Prostate gland (tissue), 2 donors: Measurements from ENCODE around the gene KRT7. TPM values are rescaled to one million over a fixed set of nuclear protein-coding genes. Genes with fewer than 3 reads are reported as not detected.

Experiments used
- DNase-seq: peaks from one replicate; pipeline ENCODE4 v3.0.0-alpha.2; 2019; ENCODE audit warnings: low spot score
- H3K27ac ChIP-seq, 2 donors: fragments of 200-600 bp; sonication (generic); 2 replicates each; pipeline ENCODE4 v1.5.1; 2017 to 2019
- H3K27me3 ChIP-seq: fragments of 200-600 bp; sonication (generic); replicated peaks from 2 replicates; pipeline ENCODE4 v1.5.1; 2019; ENCODE audit not compliant: insufficient read depth
- H3K36me3 ChIP-seq, 2 donors: fragments of 200-600 bp; sonication (generic); 1 replicate in 1 of 2; 2 replicates in 1 of 2; pipeline versions ENCODE4 v1.5.1 to v1.8.1; 2017 to 2019
- H3K4me1 ChIP-seq: fragments of 200-600 bp; sonication (generic); replicated peaks from 2 replicates; pipeline ENCODE4 v1.5.1; 2019
- H3K4me3 ChIP-seq, 2 donors: fragments of 200-600 bp; sonication (generic); 2 replicates each; pipeline ENCODE4 v1.5.1; 2017 to 2019
- H3K9me3 ChIP-seq: fragments of 200-600 bp; sonication (generic); 2 replicates; pipeline ENCODE4 v1.5.1; 2017
- POLR2A ChIP-seq: fragments of 450-650 bp; IDR thresholded peaks from one replicate; pipeline ENCODE4 v1.6.1; 2016; ENCODE audit warnings: antibody characterized with exemption, mild to moderate bottlenecking
- POLR2AphosphoS5 ChIP-seq: sonication (generic); formaldehyde crosslinking; IDR thresholded peaks from one replicate; pipeline ENCODE4 v1.6.1; 2017; ENCODE audit warnings: antibody characterized with exemption
- WGBS: methylation state at CpG from one replicate; pipeline ENCODE4 v1.1.5; 2018; 5-methylcytosine and 5-hydroxymethylcytosine counted together
- intact Hi-C: fragments of 100-400 bp; cut with DNase I; formaldehyde crosslinking; loops from one replicate; pipeline ENCODE4 v1.14.2; 2022
- total RNA-seq, 2 donors: library from RNA; depleted of rRNA; stranded (reverse); fragments of >200 nt; gene quantifications; one replicate each; pipeline ENCODE4 v1.1.0, GENCODE V29; 2016
- TF ChIP-seq, protein P1 (sequence below), 4 experiments: fragments of 200-600 bp in 2 of 4; fragments of 450-650 bp in 2 of 4; sonication (generic) in 2 of 4; IDR thresholded peaks; 1 replicate in 3 of 4; 2 replicates in 1 of 4; pipeline ENCODE4 v1.5.1; 2016 to 2019; ENCODE audit warnings: antibody characterized with exemption in 4 of 4, mild to moderate bottlenecking in 2 of 4, moderate library complexity in 2 of 4

The KRT7 gene
- total RNA-seq, 2 donors from 2014 or later: 53.1 to 151 TPM

DNA sequence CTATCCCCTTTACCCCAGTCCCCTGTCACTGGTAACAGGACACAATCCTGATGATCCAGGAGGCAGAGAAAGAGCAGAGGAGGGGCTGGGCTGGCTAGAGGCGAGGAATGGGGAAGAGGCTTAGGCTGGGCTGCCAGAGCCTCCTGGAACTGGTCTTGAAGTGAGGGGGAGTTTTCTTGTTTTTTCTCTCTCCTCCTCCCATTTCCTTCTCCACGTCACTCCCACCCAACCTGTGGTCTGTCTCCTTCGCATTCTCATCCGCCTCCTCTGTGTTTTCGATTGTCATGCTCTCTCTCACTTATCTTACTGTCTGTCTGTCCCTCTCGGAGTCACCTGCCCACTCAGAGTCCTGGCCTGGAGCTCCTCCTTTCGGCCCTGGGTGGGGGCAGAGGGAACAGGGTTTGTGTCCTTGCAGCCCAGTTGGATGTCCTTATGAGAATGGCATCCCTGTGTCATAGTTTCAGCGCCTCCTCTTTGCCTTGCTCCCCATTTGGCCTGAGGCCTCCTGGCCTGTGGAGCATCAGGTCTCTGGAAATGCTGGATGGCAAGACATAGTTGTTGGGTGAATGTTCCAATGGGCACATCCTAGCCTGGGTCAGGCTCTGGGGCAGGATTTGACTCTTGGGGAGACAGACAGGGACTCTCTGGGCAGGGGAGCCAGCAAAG is 37.8 kb upstream of the KRT7 start:
- H3K9me3 ChIP-seq: no peaks in the 10 kb centered on the region
- TF ChIP-seq POLR2A (no peak), POLR2AphosphoS5 (no peak)
- TF ChIP-seq, protein P1, sequence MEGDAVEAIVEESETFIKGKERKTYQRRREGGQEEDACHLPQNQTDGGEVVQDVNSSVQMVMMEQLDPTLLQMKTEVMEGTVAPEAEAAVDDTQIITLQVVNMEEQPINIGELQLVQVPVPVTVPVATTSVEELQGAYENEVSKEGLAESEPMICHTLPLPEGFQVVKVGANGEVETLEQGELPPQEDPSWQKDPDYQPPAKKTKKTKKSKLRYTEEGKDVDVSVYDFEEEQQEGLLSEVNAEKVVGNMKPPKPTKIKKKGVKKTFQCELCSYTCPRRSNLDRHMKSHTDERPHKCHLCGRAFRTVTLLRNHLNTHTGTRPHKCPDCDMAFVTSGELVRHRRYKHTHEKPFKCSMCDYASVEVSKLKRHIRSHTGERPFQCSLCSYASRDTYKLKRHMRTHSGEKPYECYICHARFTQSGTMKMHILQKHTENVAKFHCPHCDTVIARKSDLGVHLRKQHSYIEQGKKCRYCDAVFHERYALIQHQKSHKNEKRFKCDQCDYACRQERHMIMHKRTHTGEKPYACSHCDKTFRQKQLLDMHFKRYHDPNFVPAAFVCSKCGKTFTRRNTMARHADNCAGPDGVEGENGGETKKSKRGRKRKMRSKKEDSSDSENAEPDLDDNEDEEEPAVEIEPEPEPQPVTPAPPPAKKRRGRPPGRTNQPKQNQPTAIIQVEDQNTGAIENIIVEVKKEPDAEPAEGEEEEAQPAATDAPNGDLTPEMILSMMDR (IDR thresholded peaks at IDR 0.05): no peak
- intact Hi-C loops: no loop called here
- no peak overlapping the region for H3K27ac ChIP-seq
- no peaks in the 10 kb centered on the region for H3K27me3 ChIP-seq
- H3K4me1 ChIP-seq: no peaks in the 10 kb centered on the region
- no peak for DNase-seq
- no peak overlapping the region for H3K4me3 ChIP-seq
- H3K36me3 ChIP-seq: no peaks in the 10 kb centered on the region
- WGBS: 78% methylated on average over 8 of the region's 8 CpGs

- intact Hi-C loops: no loop called here
- no peaks in the 10 kb centered on the region for H3K4me1 ChIP-seq
- H3K27me3 ChIP-seq: no peaks in the 10 kb centered on the region
- H3K36me3 ChIP-seq: no peaks in the 10 kb centered on the region
- WGBS: 45% methylated on average over 11 of the region's 11 CpGs
- no peak for DNase-seq
- TF ChIP-seq POLR2AphosphoS5 (no peak), POLR2A (no peak)
- TF ChIP-seq, protein P1 (IDR thresholded peaks at IDR 0.05): no peak
- H3K27ac ChIP-seq: no peak overlapping the region
- no peaks in the 10 kb centered on the region for H3K9me3 ChIP-seq
- H3K4me3 ChIP-seq: no peak overlapping the region
These were observed 35.4 kb upstream of the KRT7 start for GRCh38 chr12:52197371-52198231.

GRCh38 chr12:52198454-52199215 is 34.4 kb upstream of the KRT7 start:
- no peak overlapping the region for H3K27ac ChIP-seq

DNA sequence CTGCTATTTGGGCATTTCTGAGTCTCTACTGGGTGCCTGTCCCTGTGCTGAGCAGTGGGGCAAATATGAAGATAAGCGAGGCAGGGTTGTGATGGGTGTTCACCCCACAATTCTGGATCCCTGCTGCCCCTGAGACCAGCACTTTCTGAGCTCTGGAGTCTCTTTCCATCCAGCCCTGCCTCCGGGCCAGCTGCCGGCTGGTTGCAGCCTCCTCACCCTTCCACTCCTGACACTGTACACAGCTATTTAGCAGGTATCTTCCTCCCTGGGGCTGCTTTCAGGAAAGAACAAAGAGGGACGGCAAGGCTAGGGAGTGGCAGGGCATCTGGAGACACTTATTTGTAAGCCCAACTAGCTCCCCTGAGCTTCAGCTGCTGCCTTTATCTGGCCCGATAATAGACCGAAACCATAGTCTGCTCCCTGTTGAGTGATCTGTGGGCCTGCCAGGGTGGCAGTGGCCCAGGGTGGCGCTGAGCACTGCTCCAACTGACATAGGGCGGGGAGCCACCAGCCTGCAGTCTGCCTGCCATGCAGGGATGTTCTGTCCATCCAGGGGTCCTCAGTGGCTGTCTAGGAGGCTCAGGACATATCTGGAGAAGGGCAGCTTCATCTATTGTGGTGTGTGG is 33.6 kb upstream of the KRT7 start:
- TF ChIP-seq, protein P1 (IDR thresholded peaks at IDR 0.05): no peak
- TF ChIP-seq POLR2A (no peak), POLR2AphosphoS5 (no peak)
- WGBS: 93% methylated on average over 8 of the region's 8 CpGs
- Histone ChIP-seq H3K4me3 (no peak overlapping the region), H3K4me1 (no peaks in the 10 kb centered on the region), H3K36me3 (no peaks in the 10 kb centered on the region), H3K27me3 (no peaks in the 10 kb centered on the region), H3K9me3 (no peaks in the 10 kb centered on the region), H3K27ac (no peak overlapping the region)
- DNase-seq: no peak
- intact Hi-C loops: no loop called here

More at GRCh38 chr12:52198454-52199215, 34.4 kb upstream of the KRT7 start:
- no peaks in the 10 kb centered on the region for H3K27me3 ChIP-seq
- no peak overlapping the region for H3K4me3 ChIP-seq
- 88% methylated on average over 5 of the region's 5 CpGs for WGBS
- no peak for DNase-seq
- no peaks in the 10 kb centered on the region for H3K36me3 ChIP-seq
- no peaks in the 10 kb centered on the region for H3K4me1 ChIP-seq
- intact Hi-C loops: no loop called here
- TF ChIP-seq POLR2A: no peak
- TF ChIP-seq, protein P1 (IDR thresholded peaks at IDR 0.05): no peak
- TF ChIP-seq POLR2AphosphoS5: no peak
- H3K9me3 ChIP-seq: no peaks in the 10 kb centered on the region
